NCI-H1694 treated with DMSO at 0.1 percent for 48 hours (cell line): ENCODE data around the gene LRRC38.
"Not testable (repeated sequence)": the region's sequence is repeated elsewhere in the genome, so short reads cannot be mapped to it uniquely, and the experiment has no call there.

Source experiments
- DNase-seq: peaks from one replicate; lab custom pipeline; 2025; lab: John Stamatoyannopoulos, UW

Gene LRRC38

GRCh38 chr1:13513895-13514546, at the start of gene LRRC38:
Gene LRRC38, minus strand, starts transcription at chr1:13514003. Its CDS starts 410 bp downstream, at chr1:13513593.
- no peak for DNase-seq

DNA sequence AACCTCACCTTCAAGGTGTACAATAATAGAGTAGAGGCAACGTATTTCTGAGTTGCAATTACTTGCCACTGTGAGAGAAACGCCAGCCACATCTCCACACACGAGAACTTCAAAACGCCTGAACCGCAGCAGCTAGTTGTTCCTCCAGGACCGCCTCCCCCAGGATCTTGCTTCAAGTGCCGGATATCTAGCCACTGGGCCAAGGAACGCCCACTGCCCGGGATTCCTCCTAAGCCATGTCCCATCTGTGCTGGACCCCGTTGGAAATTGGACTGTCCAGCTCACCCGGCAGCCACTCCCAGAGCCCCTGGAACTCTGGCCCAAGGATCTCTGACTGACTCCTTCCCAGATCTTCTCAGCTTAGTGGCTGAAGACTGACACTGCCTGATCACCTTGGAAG, 49.2 kb upstream of the LRRC38 start:
- not testable (repeated sequence) for DNase-seq

DNA sequence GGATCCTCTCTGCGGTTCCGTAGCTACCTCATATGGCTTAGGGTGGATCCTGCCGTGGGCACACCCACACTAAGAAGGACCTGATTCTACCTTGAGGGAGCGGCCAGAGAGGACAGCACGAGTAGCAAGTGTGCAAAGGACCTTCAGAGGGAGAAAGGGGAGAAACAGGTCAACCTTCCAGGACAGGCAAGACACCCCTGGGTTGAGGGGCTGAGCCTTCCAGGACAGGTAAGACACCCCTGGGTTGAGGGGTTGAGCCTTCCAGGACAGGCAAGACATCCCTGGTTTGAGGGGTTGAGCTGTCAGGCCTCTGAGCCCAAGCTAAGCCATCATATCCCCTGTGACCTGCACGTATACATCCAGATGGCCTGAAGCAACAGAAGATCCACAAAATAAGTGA, 46.7 kb upstream of the LRRC38 start:
- no peak for DNase-seq

GRCh38 chr1:13556224-13556764, 42.5 kb upstream of the LRRC38 start:
- no peak for DNase-seq

DNA sequence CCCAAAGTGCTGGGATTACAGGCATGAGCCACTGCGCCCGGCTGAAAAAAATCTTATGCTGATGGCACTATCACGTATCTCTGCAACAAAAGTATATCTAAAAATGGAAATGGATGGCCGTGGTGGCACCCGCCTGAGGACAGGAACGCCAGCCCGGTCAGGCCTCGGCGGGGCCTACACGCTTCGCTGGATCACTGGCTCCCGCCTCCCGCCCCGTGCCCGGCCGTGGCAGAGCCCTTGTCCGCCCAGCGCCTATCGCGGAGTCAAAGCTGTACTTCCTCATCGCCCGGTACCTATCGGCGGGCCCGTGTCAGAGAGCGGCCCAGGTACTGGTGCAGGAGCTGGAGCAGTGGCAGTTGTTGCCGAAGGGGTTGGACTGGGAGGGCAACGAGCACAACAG, 41.0 kb upstream of the LRRC38 start:
- DNase-seq, result no peak

- DNase-seq, result no peak
These were observed 36.9 kb upstream of the LRRC38 start for GRCh38 chr1:13550663-13551062.

DNA sequence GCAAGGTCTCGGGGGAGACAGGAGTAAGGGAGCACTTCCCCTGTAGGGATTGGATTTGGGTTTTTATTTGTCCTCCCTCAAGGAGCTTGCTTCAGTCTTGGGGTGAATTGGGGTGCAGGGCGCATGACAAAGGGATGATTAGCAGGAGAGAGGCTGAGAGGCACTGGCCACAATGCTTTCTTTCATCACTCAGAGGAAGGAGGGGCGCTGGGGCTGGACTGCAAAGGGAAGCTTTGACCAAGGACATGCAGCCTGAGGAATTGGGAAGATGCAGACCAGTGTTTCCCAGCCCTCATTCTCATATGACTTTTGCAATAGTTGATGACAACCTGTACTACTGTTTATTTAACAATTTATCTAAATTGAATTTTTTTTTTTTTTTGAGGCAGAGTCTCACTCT, 35.7 kb upstream of the LRRC38 start:
- no peak for DNase-seq

GRCh38 chr1:13549021-13549420, 35.2 kb upstream of the LRRC38 start:
- no peak for DNase-seq

DNA sequence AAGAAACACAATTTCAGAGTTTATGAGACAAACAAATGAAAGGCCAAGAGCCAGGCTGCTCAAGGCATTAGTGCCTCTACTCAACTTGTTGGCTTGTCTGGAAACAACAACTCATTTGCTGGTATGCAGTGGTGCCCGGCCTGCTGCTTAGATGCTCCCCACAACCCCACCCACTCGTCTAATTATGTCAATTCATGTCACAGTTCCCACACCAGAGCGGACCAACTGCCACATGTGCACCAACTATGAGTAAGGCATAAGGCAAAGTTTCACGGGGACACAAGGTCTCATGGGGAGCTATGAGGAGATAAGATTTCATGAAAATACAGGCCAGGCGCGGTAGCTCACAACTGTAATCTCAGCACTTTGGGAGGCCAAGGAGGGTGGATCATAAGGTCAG, 34.5 kb upstream of the LRRC38 start:
- no peak for DNase-seq

- no peak for DNase-seq
These were observed 33.0 kb upstream of the LRRC38 start for GRCh38 chr1:13546791-13547190.

- DNase-seq, result no peak
These were observed 30.4 kb upstream of the LRRC38 start for GRCh38 chr1:13544221-13544556.

GRCh38 chr1:13543451-13544220, 29.8 kb upstream of the LRRC38 start:
- DNase-seq, result no peak

DNA sequence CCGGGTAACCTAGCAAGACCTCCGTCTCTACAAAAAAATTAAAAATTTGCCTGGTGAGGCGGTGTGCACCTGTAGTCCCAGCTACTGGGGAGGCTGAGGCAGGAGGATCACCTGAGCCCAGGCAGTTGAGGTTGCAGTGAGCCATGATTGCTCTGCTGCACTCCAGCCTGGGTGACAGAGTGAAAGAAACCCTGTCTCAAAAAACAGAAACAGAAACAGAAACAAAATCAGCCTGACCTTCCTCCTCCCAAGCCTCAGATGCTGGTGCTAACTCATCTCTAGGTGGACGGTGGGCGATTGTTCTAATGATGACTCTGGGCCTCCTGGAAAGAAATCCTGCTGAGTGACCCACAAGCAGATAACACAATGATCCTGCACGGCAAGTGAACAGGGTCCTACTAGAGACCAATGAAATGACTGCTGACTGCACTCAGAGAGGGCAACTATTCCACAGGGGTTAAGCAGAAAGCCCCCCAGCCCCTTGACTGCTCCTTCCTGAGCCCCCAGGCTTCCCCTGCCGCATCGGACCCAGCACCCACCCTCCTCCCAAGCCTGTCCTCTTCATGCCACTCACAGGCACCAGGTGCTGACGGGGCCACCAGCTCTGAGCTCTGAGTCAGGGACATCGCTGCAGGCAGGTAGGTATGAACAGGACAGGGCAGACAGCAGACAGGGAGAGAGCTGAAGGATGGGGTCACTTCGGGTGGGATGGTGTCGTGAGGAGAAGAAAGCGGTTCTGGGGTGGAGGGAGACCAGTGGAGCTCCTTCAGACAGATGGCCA, 27.8 kb upstream of the LRRC38 start:
- DNase-seq, result no peak

DNA sequence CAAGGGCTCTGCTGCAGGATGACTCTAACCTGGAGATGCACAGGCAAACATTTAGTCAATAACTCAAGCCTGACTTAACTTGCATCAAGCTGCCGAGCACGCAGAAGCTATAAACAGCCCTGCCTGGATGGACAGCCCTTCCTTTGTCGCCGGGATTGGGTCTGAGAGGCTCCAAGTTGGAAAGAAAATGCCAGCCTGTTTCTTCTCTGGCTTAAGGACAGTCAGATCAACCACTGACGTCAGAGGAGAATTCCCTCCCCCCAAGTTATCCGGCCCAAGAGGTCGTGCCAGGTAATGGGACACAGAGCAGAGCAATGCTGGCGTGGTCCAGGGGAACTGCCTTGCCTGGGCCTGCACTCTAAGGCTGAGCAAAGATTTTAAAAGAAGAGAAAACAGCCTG, 27.1 kb upstream of the LRRC38 start:
- no peak for DNase-seq

GRCh38 chr1:13539683-13540082, 25.9 kb upstream of the LRRC38 start:
- DNase-seq, result no peak

DNA sequence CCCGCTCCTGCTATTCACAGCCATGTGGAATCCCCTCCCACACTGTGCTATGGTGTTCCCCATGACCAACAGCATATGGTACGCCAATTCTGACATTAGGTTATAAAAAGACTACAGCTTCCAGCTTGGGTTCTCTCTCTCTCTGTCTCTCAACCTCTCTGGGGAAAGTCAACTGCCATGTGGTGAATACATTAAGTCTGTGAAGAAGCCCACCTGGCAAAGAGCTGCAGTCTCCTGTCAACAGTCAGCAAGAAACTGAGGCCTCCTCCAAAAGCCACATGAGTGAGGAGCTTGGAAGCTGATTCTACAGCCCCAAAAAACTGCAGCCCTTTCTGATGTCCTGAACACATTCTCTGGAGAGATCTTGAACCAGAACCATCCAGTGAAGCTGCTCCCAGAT, 25.0 kb upstream of the LRRC38 start:
- no peak for DNase-seq

- DNase-seq, result no peak
These were observed 22.8 kb upstream of the LRRC38 start for GRCh38 chr1:13536571-13536970.

DNA sequence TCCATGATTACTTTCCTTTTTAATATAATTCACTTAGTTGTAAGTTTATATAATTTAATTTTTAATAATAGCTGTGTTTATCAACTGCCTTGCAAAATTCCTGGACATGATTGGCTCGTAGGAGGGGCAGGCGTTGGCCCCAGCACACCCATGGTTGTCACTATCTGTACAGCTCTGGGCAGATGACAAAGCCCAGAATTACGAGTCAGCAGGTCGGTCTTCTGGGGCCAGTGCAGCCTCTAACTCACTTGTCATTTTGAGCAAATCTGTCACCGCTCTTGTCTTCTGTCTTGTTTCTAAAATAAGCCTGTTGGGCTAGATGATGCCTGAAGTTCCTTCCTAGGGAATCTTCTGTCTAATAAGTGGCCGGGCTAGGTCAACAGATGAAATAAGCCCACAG, 21.4 kb upstream of the LRRC38 start:
- DNase-seq, result no peak

DNA sequence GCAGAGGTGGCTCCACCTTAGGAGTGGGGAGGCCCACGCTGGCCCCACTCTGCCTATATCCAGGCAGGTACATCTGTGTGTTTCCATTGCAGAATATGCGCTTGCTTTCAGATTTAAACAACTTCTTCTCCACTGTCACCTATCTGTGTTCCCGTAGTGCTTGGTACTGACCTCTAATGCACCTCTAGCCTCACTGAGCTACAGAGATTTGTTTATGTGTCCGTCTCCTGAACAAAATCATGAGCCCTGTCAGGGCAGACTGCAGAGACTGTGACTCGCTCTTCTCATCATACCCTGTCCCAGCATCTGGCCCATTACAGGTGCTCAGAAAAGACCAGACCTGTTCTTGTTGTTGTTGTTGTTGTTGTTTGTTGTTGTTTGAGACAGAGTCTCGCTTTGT, 14.5 kb upstream of the LRRC38 start:
- DNase-seq, result no peak

- no peak for DNase-seq
These were observed 10.1 kb upstream of the LRRC38 start for GRCh38 chr1:13523780-13524477.

DNA sequence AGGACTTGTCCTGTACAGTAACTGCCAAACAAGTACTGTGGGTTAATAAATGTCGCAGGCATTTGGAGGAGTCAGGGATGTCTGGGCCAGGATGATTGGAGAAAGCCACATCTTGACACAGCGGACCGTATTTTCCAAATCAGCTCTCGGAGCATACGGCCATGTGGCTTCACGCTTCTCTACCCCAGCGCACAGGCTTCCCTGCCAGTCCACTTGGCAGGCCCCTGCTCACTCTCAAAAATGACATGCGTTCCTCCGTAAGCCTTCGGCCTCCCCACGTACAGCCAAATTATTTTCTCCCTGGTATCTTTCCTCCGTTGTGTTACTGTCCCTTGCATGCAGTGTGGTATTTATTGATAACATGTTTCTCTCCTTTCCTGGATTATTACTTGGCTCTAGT, 7.2 kb upstream of the LRRC38 start:
- DNase-seq, result no peak

- no peak for DNase-seq
These were observed 3.5 kb upstream of the LRRC38 start for GRCh38 chr1:13517193-13517812.
